ENCODE results near the gene TENM3.

The TENM3 gene

DNA sequence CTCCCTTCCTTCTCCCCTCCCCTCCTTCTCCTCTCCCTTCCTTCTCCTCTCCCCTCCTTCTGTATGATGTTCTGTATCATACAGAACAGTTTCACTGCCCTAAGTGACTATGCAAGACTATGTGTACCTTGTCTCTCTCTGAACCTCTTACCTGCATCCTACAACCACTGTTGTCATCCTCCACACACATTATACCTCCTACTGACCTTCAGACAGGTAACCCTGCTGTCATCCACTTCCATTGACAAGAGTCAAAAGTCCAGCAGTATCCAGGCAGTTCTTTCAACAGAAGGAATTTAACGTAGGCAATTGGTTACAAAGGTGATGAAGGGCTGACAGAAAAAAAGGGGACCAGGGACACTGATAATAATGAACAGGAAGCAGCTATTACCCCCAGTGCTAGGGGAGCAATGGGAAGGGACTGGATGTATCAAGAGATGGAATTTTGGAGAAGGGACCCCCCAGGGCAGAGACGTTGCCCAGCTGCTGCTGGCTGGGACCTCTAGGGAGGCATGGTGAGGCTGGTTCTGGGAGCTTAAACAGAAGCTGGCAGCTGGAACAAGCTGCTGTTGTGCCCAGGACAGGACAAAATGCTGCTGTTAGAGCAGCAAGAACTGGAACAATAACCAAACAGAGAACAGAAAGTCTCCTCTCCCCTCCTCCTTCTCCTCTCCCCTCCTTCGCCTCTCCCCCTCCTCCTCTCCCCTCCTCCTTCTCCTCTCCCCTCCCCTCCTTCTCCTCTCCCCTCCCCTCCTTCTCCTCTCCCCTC lies 589.3 kb downstream of the TENM3 start:
- Histone ChIP-seq H3K27ac (ENCODE audit: extremely low read depth, low read depth, low read length) (no peak overlapping the region), H3K4me1 (ENCODE audit: control insufficient read depth, insufficient read depth, low read length) (no peaks in the 10 kb centered on the region), H3K4me3 (ENCODE audit: low read depth, low read length) (no peak overlapping the region), H3K36me3 (ENCODE audit: control insufficient read depth in 2 of 2, insufficient read depth in 1 of 2, low read length in 2 of 2) (no peaks in the 10 kb centered on the region), H3K9me3 (ENCODE audit: control insufficient read depth, insufficient read depth, low read depth, low read length) (no peaks in the 10 kb centered on the region)
- TF ChIP-seq, protein P1, sequence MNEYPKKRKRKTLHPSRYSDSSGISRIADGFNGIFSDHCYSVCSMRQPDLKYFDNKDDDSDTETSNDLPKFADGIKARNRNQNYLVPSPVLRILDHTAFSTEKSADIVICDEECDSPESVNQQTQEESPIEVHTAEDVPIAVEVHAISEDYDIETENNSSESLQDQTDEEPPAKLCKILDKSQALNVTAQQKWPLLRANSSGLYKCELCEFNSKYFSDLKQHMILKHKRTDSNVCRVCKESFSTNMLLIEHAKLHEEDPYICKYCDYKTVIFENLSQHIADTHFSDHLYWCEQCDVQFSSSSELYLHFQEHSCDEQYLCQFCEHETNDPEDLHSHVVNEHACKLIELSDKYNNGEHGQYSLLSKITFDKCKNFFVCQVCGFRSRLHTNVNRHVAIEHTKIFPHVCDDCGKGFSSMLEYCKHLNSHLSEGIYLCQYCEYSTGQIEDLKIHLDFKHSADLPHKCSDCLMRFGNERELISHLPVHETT (tag by site-specific recombination; IDR thresholded peaks at IDR 0.05): no peak
- TF ChIP-seq ZNF610 (tag by site-specific recombination; IDR thresholded peaks at IDR 0.05; ENCODE audit: borderline replicate concordance) (no peak), ZNF112 (tag by site-specific recombination; IDR thresholded peaks at IDR 0.05) (no peak), GLIS1 (tag by site-specific recombination; IDR thresholded peaks at IDR 0.05) (no peak), BCL11A (tag by site-specific recombination; IDR thresholded peaks at IDR 0.05; ENCODE audit: low read depth) (no peak), WT1 (tag by site-specific recombination; IDR thresholded peaks at IDR 0.05) (no peak), ZNF555 (tag by site-specific recombination; conservative IDR thresholded peaks at IDR 0.05) (no peak), ZNF747 (tag by site-specific recombination; IDR thresholded peaks at IDR 0.05) (no peak), ZFP3 (tag by site-specific recombination; IDR thresholded peaks at IDR 0.05; ENCODE audit: low read depth) (no peak), ZNF292 (tag by site-specific recombination; IDR thresholded peaks at IDR 0.05; ENCODE audit: borderline replicate concordance, low read depth) (no peak), KLF10 (tag by site-specific recombination; IDR thresholded peaks at IDR 0.05) (no peak), ZNF366 (tag by site-specific recombination; conservative IDR thresholded peaks at IDR 0.05) (no peak), SP2 (tag by site-specific recombination; IDR thresholded peaks at IDR 0.05) (no peak), YY2 (tag by site-specific recombination; IDR thresholded peaks at IDR 0.05) (no peak), ZNF843 (tag by site-specific recombination; IDR thresholded peaks at IDR 0.05) (no peak)
- TF ChIP-seq, protein P2, sequence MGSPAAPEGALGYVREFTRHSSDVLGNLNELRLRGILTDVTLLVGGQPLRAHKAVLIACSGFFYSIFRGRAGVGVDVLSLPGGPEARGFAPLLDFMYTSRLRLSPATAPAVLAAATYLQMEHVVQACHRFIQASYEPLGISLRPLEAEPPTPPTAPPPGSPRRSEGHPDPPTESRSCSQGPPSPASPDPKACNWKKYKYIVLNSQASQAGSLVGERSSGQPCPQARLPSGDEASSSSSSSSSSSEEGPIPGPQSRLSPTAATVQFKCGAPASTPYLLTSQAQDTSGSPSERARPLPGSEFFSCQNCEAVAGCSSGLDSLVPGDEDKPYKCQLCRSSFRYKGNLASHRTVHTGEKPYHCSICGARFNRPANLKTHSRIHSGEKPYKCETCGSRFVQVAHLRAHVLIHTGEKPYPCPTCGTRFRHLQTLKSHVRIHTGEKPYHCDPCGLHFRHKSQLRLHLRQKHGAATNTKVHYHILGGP (tag by site-specific recombination; IDR thresholded peaks at IDR 0.05): no peak
- TF ChIP-seq, protein P3, sequence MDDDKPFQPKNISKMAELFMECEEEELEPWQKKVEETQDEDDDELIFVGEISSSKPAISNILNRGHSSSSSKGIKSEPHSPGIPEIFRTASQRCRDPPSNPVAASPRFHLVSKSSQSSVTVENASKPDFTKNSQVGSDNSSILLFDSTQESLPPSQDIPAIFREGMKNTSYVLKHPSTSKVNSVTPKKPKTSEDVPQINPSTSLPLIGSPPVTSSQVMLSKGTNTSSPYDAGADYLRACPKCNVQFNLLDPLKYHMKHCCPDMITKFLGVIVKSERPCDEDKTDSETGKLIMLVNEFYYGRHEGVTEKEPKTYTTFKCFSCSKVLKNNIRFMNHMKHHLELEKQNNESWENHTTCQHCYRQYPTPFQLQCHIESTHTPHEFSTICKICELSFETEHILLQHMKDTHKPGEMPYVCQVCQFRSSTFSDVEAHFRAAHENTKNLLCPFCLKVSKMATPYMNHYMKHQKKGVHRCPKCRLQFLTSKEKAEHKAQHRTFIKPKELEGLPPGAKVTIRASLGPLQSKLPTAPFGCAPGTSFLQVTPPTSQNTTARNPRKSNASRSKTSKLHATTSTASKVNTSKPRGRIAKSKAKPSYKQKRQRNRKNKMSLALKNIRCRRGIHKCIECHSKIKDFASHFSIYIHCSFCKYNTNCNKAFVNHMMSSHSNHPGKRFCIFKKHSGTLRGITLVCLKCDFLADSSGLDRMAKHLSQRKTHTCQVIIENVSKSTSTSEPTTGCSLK (tag by site-specific recombination; IDR thresholded peaks at IDR 0.05): no peak
- TF ChIP-seq, protein P4, sequence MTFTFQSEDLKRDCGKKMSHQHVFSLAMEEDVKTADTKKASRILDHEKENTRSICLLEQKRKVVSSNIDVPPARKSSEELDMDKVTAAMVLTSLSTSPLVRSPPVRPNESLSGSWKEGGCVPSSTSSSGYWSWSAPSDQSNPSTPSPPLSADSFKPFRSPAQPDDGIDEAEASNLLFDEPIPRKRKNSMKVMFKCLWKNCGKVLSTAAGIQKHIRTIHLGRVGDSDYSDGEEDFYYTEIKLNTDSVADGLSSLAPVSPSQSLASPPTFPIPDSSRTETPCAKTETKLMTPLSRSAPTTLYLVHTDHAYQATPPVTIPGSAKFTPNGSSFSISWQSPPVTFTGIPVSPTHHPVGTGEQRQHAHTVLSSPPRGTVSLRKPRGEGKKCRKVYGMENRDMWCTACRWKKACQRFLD (tag by site-specific recombination; IDR thresholded peaks at IDR 0.05): no peak
- CTCF ChIA-PET: no interaction called here
- POLR2A ChIA-PET: no interaction called here

DNA sequence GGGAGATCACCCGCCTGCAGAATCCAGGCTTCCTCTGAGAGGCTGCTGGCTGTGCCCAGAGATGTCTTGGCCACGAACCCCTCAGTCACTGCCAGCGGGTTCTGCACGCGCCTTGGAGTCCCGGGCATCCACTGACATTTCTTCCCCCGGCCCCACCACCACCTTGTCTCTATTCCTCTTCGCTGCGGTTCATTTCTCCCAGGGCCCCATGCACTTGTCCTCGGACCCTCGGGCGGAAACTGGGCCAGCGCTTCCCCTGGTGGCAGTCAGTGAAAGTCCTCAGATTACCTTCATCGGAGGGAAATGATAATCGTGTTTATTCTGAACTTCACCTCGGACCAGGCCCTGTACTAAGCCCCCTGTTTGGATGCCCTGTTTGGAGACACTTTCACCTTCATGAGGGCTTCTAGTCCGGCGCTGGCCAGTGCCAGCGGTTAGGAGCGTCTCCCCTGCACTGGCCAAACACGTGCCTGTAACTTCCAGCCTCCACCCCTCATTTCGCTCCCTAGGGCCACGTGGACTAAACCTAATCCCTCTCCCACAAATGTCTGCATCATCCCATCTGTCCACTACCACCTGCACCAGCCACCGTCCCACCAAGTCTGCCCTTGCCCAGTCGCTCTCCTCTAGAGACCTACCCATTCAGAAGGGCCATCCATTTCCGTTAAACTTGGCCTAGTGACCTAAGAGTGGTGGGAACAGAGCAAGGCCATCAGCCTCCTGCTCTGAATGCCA lies 592.0 kb downstream of the TENM3 start:
- Histone ChIP-seq H3K36me3 (ENCODE audit: control insufficient read depth in 2 of 2, insufficient read depth in 1 of 2, low read length in 2 of 2) (no peaks in the 10 kb centered on the region), H3K4me1 (ENCODE audit: control insufficient read depth, insufficient read depth, low read length) (no peaks in the 10 kb centered on the region), H3K4me3 (ENCODE audit: low read depth, low read length) (no peak overlapping the region), H3K27ac (ENCODE audit: extremely low read depth, low read depth, low read length) (no peak overlapping the region), H3K9me3 (ENCODE audit: control insufficient read depth, insufficient read depth, low read depth, low read length) (no peaks in the 10 kb centered on the region)
- no peak for TF ChIP-seq ZNF660 (tag by site-specific recombination; IDR thresholded peaks at IDR 0.05)
- TF ChIP-seq ZNF626 (tag by site-specific recombination; IDR thresholded peaks at IDR 0.05): no peak
- no peak for TF ChIP-seq ZNF302 (tag by site-specific recombination; IDR thresholded peaks at IDR 0.05; ENCODE audit: low read depth)
- no peak for TF ChIP-seq ZBTB7A (tag by site-specific recombination; IDR thresholded peaks at IDR 0.05; ENCODE audit: low read depth)
- no peak for TF ChIP-seq ZBTB21 (tag by site-specific recombination; IDR thresholded peaks at IDR 0.05)
- TF ChIP-seq ZNF23 (tag by site-specific recombination; IDR thresholded peaks at IDR 0.05; ENCODE audit: borderline replicate concordance): no peak
- CTCF ChIA-PET: no interaction called here
- POLR2A ChIA-PET: no interaction called here
